Gastrocnemius medialis (tissue), 4 donors: Measurements from ENCODE around the gene GPR4.

Experiments
- CTCF ChIP-seq, 5 experiments: fragments of 450-650 bp in 3 of 5; fragments of 200-600 bp in 2 of 5; sonication (generic) in 2 of 5; IDR thresholded peaks in 4 of 5; conservative IDR thresholded peaks in 1 of 5; 1 replicate in 4 of 5; 2 replicates in 1 of 5; pipeline ENCODE4 v1.5.1; 2016 to 2019; ENCODE audit warnings: antibody characterized with exemption in 5 of 5, mild to moderate bottlenecking in 3 of 5, moderate library complexity in 3 of 5
- POLR2A ChIP-seq, 2 donors: fragments of 450-650 bp; IDR thresholded peaks; one replicate each; pipeline ENCODE4 v1.6.1; 2017; ENCODE audit warnings: antibody characterized with exemption in 2 of 2, mild to moderate bottlenecking in 2 of 2, moderate library complexity in 2 of 2

- TF ChIP-seq CTCF (IDR thresholded peaks at IDR 0.05 in 4 of 5, conservative IDR thresholded peaks at IDR 0.05 in 1 of 5) (no peak), POLR2A (IDR thresholded peaks at IDR 0.05) (no peak)
Observed at GRCh38 chr19:45599286-45599685, 2.7 kb downstream of the GPR4 start.
